SW480 (cell line): ENCODE results near the gene PAX5.

Experiments
- DNase-seq: peaks from one replicate; pipeline ENCODE4 v3.0.0-alpha.2; 2016; ENCODE audit warnings: low spot score

The PAX5 gene

GRCh38 chr9:36803961-36804360, 230.1 kb downstream of the PAX5 start:
- DNase-seq = no peak

GRCh38 chr9:36802201-36802920, 231.7 kb downstream of the PAX5 start:
- DNase-seq = no peak

GRCh38 chr9:36800455-36800854, 233.6 kb downstream of the PAX5 start:
- DNase-seq = peak; percentile 12

GRCh38 chr9:36798350-36799065, 235.6 kb downstream of the PAX5 start:
- DNase-seq = peak; percentile 62

- no peak for DNase-seq
These were observed 236.4 kb downstream of the PAX5 start for GRCh38 chr9:36797471-36798220.

GRCh38 chr9:36796671-36797419, 237.2 kb downstream of the PAX5 start:
- DNase-seq = no peak

GRCh38 chr9:36794461-36794860, 239.6 kb downstream of the PAX5 start:
- DNase-seq = no peak

- peak; percentile 11 for DNase-seq
These were observed 240.8 kb downstream of the PAX5 start for GRCh38 chr9:36793277-36793676.

- no peak for DNase-seq
These were observed 242.7 kb downstream of the PAX5 start for GRCh38 chr9:36791222-36791950.

GRCh38 chr9:36789886-36790285, 244.2 kb downstream of the PAX5 start:
- DNase-seq = no peak

GRCh38 chr9:36788534-36788933, 245.5 kb downstream of the PAX5 start:
- DNase-seq = no peak

GRCh38 chr9:36787709-36788108, 246.4 kb downstream of the PAX5 start:
- no peak for DNase-seq
